IMR-90 (cell line): ENCODE measurements around the gene ITPR3. TPM values are rescaled to one million over a fixed set of nuclear protein-coding genes. Genes with fewer than 3 reads are reported as not detected.

ENCODE experiments used
- ATAC-seq: fragments of 200-7000 bp; cut with Tn5 transposase; 2 replicates; pipeline ENCODE4 v1.9.1; 2020; ENCODE audit warnings: low read depth, mild to moderate bottlenecking, moderate library complexity
- BruUV-seq: library from RNA; stranded (reverse); fragments of 400-500 nt; replicated peaks from 2 replicates; lab custom pipeline; 2021; lab: Mats Ljungman, UMichigan
- CTCF ChIA-PET: fragments of 300-600 bp; formaldehyde crosslinking; extraction: SDS; loops from one replicate; lab custom pipeline; 2021; ENCODE audit warnings: antibody characterized with exemption; lab: Yijun Ruan, JAX
- POLR2A ChIA-PET: fragments of 300-600 bp; sonication (Branson Sonifier 250); formaldehyde crosslinking; loops from one replicate; lab custom pipeline; 2022; ENCODE audit warnings: antibody characterized with exemption; ENCODE audit not compliant: unreplicated experiment; lab: Charles Lee
- DNase-seq: peaks from one replicate; pipeline ENCODE4 v3.0.0; 2013
- H2AFZ ChIP-seq: replicated peaks from 2 replicates; pipeline ENCODE3; 2013; ENCODE audit warnings: low read length, mild to moderate bottlenecking; ENCODE audit not compliant: poor library complexity
- H2AK5ac ChIP-seq: 2 replicates; pipeline ENCODE4 v1.6.1; 2013; ENCODE audit warnings: low read depth, low read length, inconsistent platforms
- H2AK9ac ChIP-seq: replicated peaks from 2 replicates; pipeline ENCODE3; 2013; ENCODE audit warnings: mild to moderate bottlenecking, low read depth, low read length, moderate library complexity; ENCODE audit not compliant: poor library complexity
- H2BK120ac ChIP-seq: 2 replicates; pipeline ENCODE4 v1.6.1; 2013; ENCODE audit warnings: low read depth, low read length, inconsistent platforms
- H2BK15ac ChIP-seq: 3 replicates; pipeline ENCODE4 v1.6.1; 2013; ENCODE audit warnings: low read depth, low read length, inconsistent platforms
- H2BK20ac ChIP-seq: 2 replicates; pipeline ENCODE4 v1.6.1; 2013; ENCODE audit warnings: low read depth, mild to moderate bottlenecking, inconsistent platforms, low read length, moderate library complexity
- H2BK5ac ChIP-seq: 2 replicates; pipeline ENCODE4 v1.6.1; 2013; ENCODE audit warnings: mild to moderate bottlenecking, low read depth, low read length, inconsistent platforms; ENCODE audit not compliant: poor library complexity, severe bottlenecking
- H3K14ac ChIP-seq: replicated peaks from 2 replicates; pipeline ENCODE4 v1.6.1; 2013; ENCODE audit warnings: low read depth, low read length, inconsistent platforms
- H3K18ac ChIP-seq: 2 replicates; pipeline ENCODE4 v1.6.1; 2013; ENCODE audit warnings: low read depth, low read length, control low read depth
- H3K23ac ChIP-seq: 2 replicates; pipeline ENCODE4 v1.6.1; 2013; ENCODE audit warnings: low read depth, low read length, inconsistent platforms
- H3K27ac ChIP-seq: 2 replicates; pipeline ENCODE4 v1.5.1; 2013; ENCODE audit warnings: mild to moderate bottlenecking, control low read depth, low read length; ENCODE audit not compliant: insufficient read depth
- H3K27me3 ChIP-seq: 2 replicates; pipeline ENCODE4 v1.6.1; 2013; ENCODE audit warnings: low read length; ENCODE audit not compliant: control insufficient read depth, insufficient read depth
- H3K36me3 ChIP-seq: 2 replicates; pipeline ENCODE4 v1.6.1; 2013; ENCODE audit warnings: low read length, mixed read lengths; ENCODE audit not compliant: control insufficient read depth, insufficient read depth
- H3K4ac ChIP-seq: 2 replicates; pipeline ENCODE4 v1.6.1; 2013; ENCODE audit warnings: low read depth, low read length, inconsistent platforms
- H3K4me1 ChIP-seq: 2 replicates; pipeline ENCODE4 v1.6.1; 2013; ENCODE audit warnings: low read length, mixed read lengths; ENCODE audit not compliant: control insufficient read depth, insufficient read depth
- H3K4me2 ChIP-seq: 2 replicates; pipeline ENCODE4 v1.6.1; 2013; ENCODE audit warnings: low read depth, mild to moderate bottlenecking, control low read depth, low read length, moderate library complexity
- H3K4me3 ChIP-seq: 2 replicates; pipeline ENCODE4 v1.5.1; 2013; ENCODE audit warnings: low read depth, mild to moderate bottlenecking, control low read depth, low read length, moderate library complexity; ENCODE audit not compliant: insufficient read depth
- H3K56ac ChIP-seq: 2 replicates; pipeline ENCODE4 v1.6.1; 2013; ENCODE audit warnings: low read length, inconsistent platforms; ENCODE audit not compliant: insufficient read depth; ENCODE audit errors: extremely low read depth
- H3K79me1 ChIP-seq, 2 experiments: 2 replicates each; pipeline ENCODE4 v1.6.1; 2013; ENCODE audit warnings: low read length in 2 of 2, inconsistent platforms in 1 of 2, low read depth in 1 of 2
- H3K9ac ChIP-seq: 2 replicates; pipeline ENCODE4 v1.6.1; 2013; ENCODE audit warnings: low read depth, low read length, control low read depth
- H3K9me1 ChIP-seq: 2 replicates; pipeline ENCODE4 v1.6.1; 2013; ENCODE audit warnings: low read length, inconsistent platforms; ENCODE audit not compliant: insufficient read depth
- H3K9me3 ChIP-seq: 2 replicates; pipeline ENCODE4 v1.6.1; 2013; ENCODE audit warnings: low read length; ENCODE audit not compliant: control insufficient read depth, insufficient read depth
- H4K20me1 ChIP-seq: 2 replicates; pipeline ENCODE4 v1.6.1; 2013; ENCODE audit warnings: low read length, inconsistent platforms; ENCODE audit not compliant: insufficient read depth
- H4K5ac ChIP-seq: 2 replicates; pipeline ENCODE4 v1.6.1; 2013; ENCODE audit warnings: mild to moderate bottlenecking, low read depth, low read length, control low read depth
- H4K8ac ChIP-seq, 2 experiments: 2 replicates each; pipeline ENCODE4 v1.6.1; 2013; ENCODE audit warnings: low read depth in 2 of 2, low read length in 2 of 2, control low read depth in 1 of 2, inconsistent platforms in 1 of 2
- H4K91ac ChIP-seq: 2 replicates; pipeline ENCODE4 v1.6.1; 2013; ENCODE audit warnings: low read depth, low read length, inconsistent platforms; ENCODE audit not compliant: insufficient read depth
- CEBPB ChIP-seq: IDR thresholded peaks from 2 replicates; pipeline ENCODE4 v1.6.1; 2012; ENCODE audit warnings: low read depth, low read length, improper control_type of control experiment
- CHD1 ChIP-seq: IDR thresholded peaks from 2 replicates; pipeline ENCODE4 v1.6.1; 2012; ENCODE audit warnings: low read depth, low read length, improper control_type of control experiment
- FOS ChIP-seq: fragments of 150-350 bp; IDR thresholded peaks from 2 replicates; pipeline ENCODE4 v1.6.1; 2016; ENCODE audit warnings: low read depth, low read length
- MAFK ChIP-seq: IDR thresholded peaks from 2 replicates; pipeline ENCODE4 v1.6.1; 2012; ENCODE audit warnings: low read depth, low read length, improper control_type of control experiment
- RAD21 ChIP-seq: IDR thresholded peaks from 2 replicates; pipeline ENCODE4 v1.6.1; 2012; ENCODE audit warnings: low read length, improper control_type of control experiment
- SMC3 ChIP-seq: fragments of 150-350 bp; IDR thresholded peaks from 2 replicates; pipeline ENCODE4 v1.6.1; 2016; ENCODE audit warnings: low read depth, mild to moderate bottlenecking, antibody characterized with exemption, low read length, moderate library complexity
- WGBS, 2 experiments: methylation state at CpG; one replicate each; pipeline versions ENCODE4 v1.1.5 to v1.1.7; 2013; ENCODE audit warnings: missing lambda C conversion rate in 2 of 2; ENCODE audit not compliant: insufficient read length in 1 of 2; ENCODE audit errors: extremely low coverage in 2 of 2; 5-methylcytosine and 5-hydroxymethylcytosine counted together
- dilution Hi-C: fragments of 300-500 bp; cut with HindIII; formaldehyde crosslinking; loops from one replicate; pipeline ENCODE4 v1.14.3; 2018; ENCODE audit warnings: low sequenced_read_pairs; ENCODE audit not compliant: unreplicated experiment
- in situ Hi-C: fragments of 300-500 bp; cut with MboI; formaldehyde crosslinking; loops from 3 replicates; pipeline ENCODE4 v1.14.3; 2019; ENCODE audit warnings: low sequenced_read_pairs, inconsistent platforms, mixed read lengths
- intact Hi-C: fragments of 100-400 bp; cut with micrococcal nuclease; formaldehyde crosslinking; loops from 2 replicates; pipeline ENCODE4 v1.10.0; 2022
- polyA plus RNA-seq, 3 experiments: library from polyadenylated mRNA; depleted of rRNA; stranded (reverse); fragments of >200 nt; gene quantifications; 2 replicates each; pipeline ENCODE4 v1.2.3, GENCODE V29; 2012; ENCODE audit warnings: low replicate concordance in 1 of 3
- total RNA-seq: library from RNA; depleted of rRNA; stranded (reverse); fragments of >200 nt; gene quantifications from 2 replicates; pipeline ENCODE4 v1.2.3, GENCODE V29; 2012
- TF ChIP-seq, protein P1 (sequence below): fragments of 150-350 bp; IDR thresholded peaks from 2 replicates; pipeline ENCODE4 v1.6.1; 2017; ENCODE audit warnings: mild to moderate bottlenecking, antibody characterized with exemption, low read length, low read depth

Gene ITPR3
- total and polyA plus RNA-seq, 2 of the 4 experiments (the other 2 are of a cell fraction): 1.6 to 3.7 TPM

DNA sequence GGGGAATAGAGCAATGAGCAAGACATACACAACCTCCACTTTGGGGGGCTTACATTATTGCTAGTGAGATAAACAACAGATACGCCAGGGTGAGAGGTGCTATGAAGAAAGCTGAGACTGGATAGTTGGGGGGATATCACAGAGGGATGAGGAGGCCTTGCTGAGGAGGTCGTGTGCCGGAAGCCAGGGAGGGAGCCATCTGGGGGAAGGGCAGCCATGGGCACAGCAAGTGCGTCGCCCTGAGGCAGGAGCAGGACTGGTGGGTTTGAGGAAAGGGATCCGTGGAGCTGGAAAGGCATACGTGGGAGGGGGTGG is 28.9 kb upstream of the ITPR3 start:
- Histone ChIP-seq H2BK15ac (no peak overlapping the region), H3K9me1 (peaks cover 14% of the 10 kb centered on the region), H3K79me1 (no peaks in the 10 kb centered on the region), H4K8ac (no peak overlapping the region), H3K23ac (no peak overlapping the region), H3K4me3 (no peak overlapping the region), H3K56ac (no peak overlapping the region), H2AFZ (peak overlapping the region; percentile 63), H3K9ac (no peak overlapping the region), H3K27ac (no peak overlapping the region), H3K4me2 (no peak overlapping the region), H4K91ac (no peak overlapping the region), H4K5ac (no peak overlapping the region), H3K9me3 (no peaks in the 10 kb centered on the region), H3K27me3 (no peaks in the 10 kb centered on the region), H3K36me3 (no peaks in the 10 kb centered on the region), H3K14ac (no peak overlapping the region), H2BK120ac (no peak overlapping the region), H3K4ac (no peak overlapping the region), H2AK5ac (no peak overlapping the region), H2BK5ac (peak overlapping the region; percentile 27), H3K18ac (no peak overlapping the region), H2AK9ac (peak overlapping the region; percentile 65), H3K4me1 (peaks cover 15% of the 10 kb centered on the region), H4K20me1 (no peaks in the 10 kb centered on the region), H2BK20ac (no peak overlapping the region)
- no TSS peak for BruUV-seq
- intact Hi-C loops (no loop called here), in situ Hi-C loops (no loop called here), dilution Hi-C loops (no loop called here)
- DNase-seq (no peak), ATAC-seq (no peak)
- ChIA-PET CTCF (no interaction called here), POLR2A (interaction anchor here (0.6 kb wide), 1 partner anchor 138 kb away, joined by 5 read pairs; the partner anchor contains the start of gene ZBTB9)
- TF ChIP-seq, protein P1, sequence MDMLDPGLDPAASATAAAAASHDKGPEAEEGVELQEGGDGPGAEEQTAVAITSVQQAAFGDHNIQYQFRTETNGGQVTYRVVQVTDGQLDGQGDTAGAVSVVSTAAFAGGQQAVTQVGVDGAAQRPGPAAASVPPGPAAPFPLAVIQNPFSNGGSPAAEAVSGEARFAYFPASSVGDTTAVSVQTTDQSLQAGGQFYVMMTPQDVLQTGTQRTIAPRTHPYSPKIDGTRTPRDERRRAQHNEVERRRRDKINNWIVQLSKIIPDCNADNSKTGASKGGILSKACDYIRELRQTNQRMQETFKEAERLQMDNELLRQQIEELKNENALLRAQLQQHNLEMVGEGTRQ: no peak
- no peak for TF ChIP-seq CEBPB
- no peak for TF ChIP-seq RAD21
- no peak for TF ChIP-seq SMC3
- no peak for TF ChIP-seq MAFK
- no peak for TF ChIP-seq CHD1
- no peak for TF ChIP-seq FOS
- 92% methylated on average over 5 of the region's 7 CpGs; no CpG with 5 or more reads in 1 of the 2 experiments for WGBS, 2 experiments
